B cell (primary cell): ENCODE results near the gene ALAD. TPM values are rescaled to one million over a fixed set of nuclear protein-coding genes. Genes with fewer than 3 reads are reported as not detected.

ENCODE experiments used
- ATAC-seq: fragments of 200-7000 bp; cut with Tn5 transposase; one replicate; pipeline ENCODE4 v1.10.0; 2021; ENCODE audit warnings: low read depth, mild to moderate bottlenecking, moderate number of reproducible peaks, moderate library complexity
- CTCF ChIA-PET: fragments of 350-600 bp; sonication (Branson Sonifier 250); formaldehyde crosslinking; loops from one replicate; lab custom pipeline; 2021; ENCODE audit warnings: antibody characterized with exemption, inconsistent platforms; lab: Charles Lee
- POLR2A ChIA-PET: fragments of 350-600 bp; sonication (Branson Sonifier 250); formaldehyde crosslinking; loops from one replicate; lab custom pipeline; 2021; ENCODE audit warnings: antibody characterized with exemption; lab: Charles Lee
- DNase-seq: peaks from one replicate; pipeline ENCODE4 v3.0.0; 2013
- H2AFZ ChIP-seq: 2 replicates; pipeline ENCODE4 v1.6.1; 2012; ENCODE audit warnings: mild to moderate bottlenecking, low read depth, low read length; ENCODE audit not compliant: insufficient read depth, poor library complexity, severe bottlenecking
- H3K27ac ChIP-seq, 2 donors: 1 replicate in 1 of 2; 2 replicates in 1 of 2; pipeline ENCODE4 v1.5.1; 2012 to 2013; ENCODE audit warnings: low read length in 2 of 2, mild to moderate bottlenecking in 2 of 2, moderate library complexity in 1 of 2
- H3K27me3 ChIP-seq, 4 experiments: fragments of 200-600 bp in 1 of 4; sonication (generic) in 1 of 4; replicated peaks in 1 of 4; 1 replicate in 2 of 4; 2 replicates in 2 of 4; pipeline versions ENCODE4 v1.6.1 to v1.7.0; 2013 to 2016; ENCODE audit warnings: low read length in 3 of 4, mild to moderate bottlenecking in 2 of 4, mixed read lengths in 1 of 4, moderate library complexity in 1 of 4; ENCODE audit not compliant: insufficient read depth in 4 of 4, control insufficient read depth in 3 of 4; ENCODE audit errors: control extremely low read depth in 1 of 4
- H3K36me3 ChIP-seq, 2 experiments: replicated peaks in 1 of 2; 1 replicate in 1 of 2; 2 replicates in 1 of 2; pipeline versions ENCODE4 v1.6.1 to v1.7.1; 2013; ENCODE audit warnings: low read length in 1 of 2; ENCODE audit not compliant: insufficient read depth in 2 of 2, control insufficient read depth in 1 of 2; ENCODE audit errors: control extremely low read depth in 1 of 2, extremely low read depth in 1 of 2
- H3K4me1 ChIP-seq, 2 donors: fragments of 200-600 bp in 1 of 2; sonication (generic) in 1 of 2; 1 replicate in 1 of 2; 2 replicates in 1 of 2; pipeline versions ENCODE4 v1.5.1 to v1.6.1; 2013 to 2017; ENCODE audit warnings: low read length in 2 of 2; ENCODE audit not compliant: control insufficient read depth in 2 of 2, insufficient read depth in 2 of 2
- H3K4me2 ChIP-seq: replicated peaks from 2 replicates; pipeline ENCODE3; 2012; ENCODE audit warnings: mild to moderate bottlenecking, low read depth, low read length; ENCODE audit not compliant: poor library complexity, severe bottlenecking
- H3K4me3 ChIP-seq, 5 experiments: fragments of 200-600 bp in 1 of 5; sonication (generic) in 1 of 5; 1 replicate in 3 of 5; 2 replicates in 2 of 5; pipeline versions ENCODE4 v1.5.1 to v1.7.0; 2011 to 2016; ENCODE audit warnings: low read length in 4 of 5, mild to moderate bottlenecking in 4 of 5, low read depth in 2 of 5, control low read depth in 1 of 5, moderate library complexity in 1 of 5; ENCODE audit not compliant: insufficient read depth in 1 of 5; ENCODE audit errors: control extremely low read depth in 1 of 5, extremely low read depth in 1 of 5
- H3K79me2 ChIP-seq: fragments of 200-600 bp; sonication (generic); one replicate; pipeline ENCODE4 v1.6.0; 2016; ENCODE audit warnings: low read length; ENCODE audit not compliant: control insufficient read depth, insufficient read depth
- H3K9ac ChIP-seq: fragments of 200-600 bp; sonication (generic); 2 replicates; pipeline ENCODE4 v1.6.1; 2017; ENCODE audit warnings: mild to moderate bottlenecking, low read length, moderate library complexity
- H3K9me3 ChIP-seq, 3 donors: one replicate each; pipeline versions ENCODE4 v1.6.1 to v1.7.1; 2013; ENCODE audit warnings: low read length in 2 of 3; ENCODE audit not compliant: control insufficient read depth in 2 of 3, insufficient read depth in 1 of 3; ENCODE audit errors: control extremely low read depth in 1 of 3
- H4K20me1 ChIP-seq: 2 replicates; pipeline ENCODE4 v1.6.0; 2012; ENCODE audit warnings: mild to moderate bottlenecking, low read length; ENCODE audit not compliant: insufficient read depth, control insufficient read depth, poor library complexity, severe bottlenecking
- H3K27ac Mint-ChIP-seq: one replicate; pipeline ENCODE4 v1.8.0; 2021; ENCODE audit warnings: mixed read lengths
- H3K27me3 Mint-ChIP-seq: one replicate; pipeline ENCODE4 v1.8.0; 2021; ENCODE audit warnings: mixed read lengths
- H3K4me1 Mint-ChIP-seq: one replicate; pipeline ENCODE4 v1.8.0; 2021; ENCODE audit warnings: mixed read lengths
- H3K4me3 Mint-ChIP-seq: one replicate; pipeline ENCODE4 v1.8.0; 2021; ENCODE audit warnings: mixed read lengths
- H3K9me3 Mint-ChIP-seq: one replicate; pipeline ENCODE4 v1.8.0; 2022; ENCODE audit warnings: mixed read lengths; ENCODE audit not compliant: insufficient read depth
- CTCF ChIP-seq: fragments of 200-600 bp; IDR thresholded peaks from one replicate; pipeline ENCODE4 v1.8.0; 2022; ENCODE audit warnings: antibody characterized with exemption, mild to moderate bottlenecking
- EZH2 ChIP-seq: IDR thresholded peaks from 2 replicates; pipeline ENCODE4 v1.6.1; 2012; ENCODE audit warnings: borderline replicate concordance, low read depth, mild to moderate bottlenecking, moderate library complexity, low read length; ENCODE audit not compliant: insufficient read depth, poor library complexity, severe bottlenecking
- WGBS: methylation state at CpG from one replicate; pipeline ENCODE4 v1.1.5; 2013; ENCODE audit warnings: missing lambda C conversion rate; ENCODE audit not compliant: insufficient coverage; 5-methylcytosine and 5-hydroxymethylcytosine counted together
- intact Hi-C: fragments of 100-400 bp; cut with micrococcal nuclease; formaldehyde crosslinking; loops from one replicate; pipeline ENCODE4 v1.10.0; 2022
- polyA plus RNA-seq: library from polyadenylated mRNA; depleted of rRNA; stranded (reverse); fragments of >200 nt; gene quantifications from 2 replicates; pipeline ENCODE4 v1.2.3, GENCODE V29; 2012
- total RNA-seq, 2 donors: library from RNA; stranded (reverse); fragments of 120-200 nt in 1 of 2; gene quantifications; 1 replicate in 1 of 2; 2 replicates in 1 of 2; pipeline versions ENCODE4 v1.2.3 to v1.2.4, GENCODE V29; 2013 to 2022

ALAD gene
- total and polyA plus RNA-seq, 2 donors (not counting 1 experiment from before 2014, with no cell fraction given): 22.0 to 39.8 TPM

- no peaks in the 10 kb centered on the region for H3K79me2 ChIP-seq
- H2AFZ ChIP-seq: no peak overlapping the region
- TF ChIP-seq EZH2 (no peak), CTCF (no peak)
- Mint-ChIP-seq H3K27ac (no peak overlapping the region), H3K27me3 (peaks cover 13% of the 10 kb centered on the region), H3K4me3 (no peak overlapping the region), H3K4me1 (peaks cover 16% of the 10 kb centered on the region), H3K9me3 (no peaks in the 10 kb centered on the region)
- POLR2A ChIA-PET: no interaction called here
- no peak overlapping the region for H3K9ac ChIP-seq
- no peak overlapping the region for H3K4me3 ChIP-seq
- no peaks in the 10 kb centered on the region for H4K20me1 ChIP-seq
- H3K4me2 ChIP-seq: no peak overlapping the region
- no peak for ATAC-seq
- no peaks in the 10 kb centered on the region for H3K36me3 ChIP-seq
- 92% methylated on average over 3 of the region's 4 CpGs for WGBS
- intact Hi-C loops: no loop called here
- CTCF ChIA-PET: no interaction called here
- no peaks in the 10 kb centered on the region for H3K9me3 ChIP-seq
- DNase-seq: no peak
- H3K27me3 ChIP-seq: peaks cover 0 to 13% (median 0%) of the 10 kb centered on the region in 4 experiments
- H3K27ac ChIP-seq: no peak overlapping the region
- peaks cover 12 to 15% of the 10 kb centered on the region in 2 donors for H3K4me1 ChIP-seq
These were observed 46.0 kb downstream of the ALAD start for GRCh38 chr9:113355040-113355596.

- Histone ChIP-seq H3K27ac (no peak overlapping the region), H3K4me3 (no peak overlapping the region), H3K79me2 (no peaks in the 10 kb centered on the region), H3K9ac (no peak overlapping the region), H3K4me2 (no peak overlapping the region), H3K4me1 (peaks cover 19 to 22% of the 10 kb centered on the region in 2 donors), H3K9me3 (no peaks in the 10 kb centered on the region), H4K20me1 (no peaks in the 10 kb centered on the region), H2AFZ (no peak overlapping the region), H3K27me3 (peaks cover 0 to 17% (median 1%) of the 10 kb centered on the region in 4 experiments), H3K36me3 (no peaks in the 10 kb centered on the region)
- Mint-ChIP-seq H3K27me3 (peaks cover 18% of the 10 kb centered on the region), H3K9me3 (no peaks in the 10 kb centered on the region), H3K4me3 (no peak overlapping the region), H3K4me1 (peaks cover 25% of the 10 kb centered on the region), H3K27ac (no peak overlapping the region)
- no CpG with 5 or more reads among the region's 1 CpG for WGBS
- CTCF ChIA-PET: no interaction called here
- POLR2A ChIA-PET: interaction anchor here (0.6 kb wide), 2 partner anchors 49 to 80 kb away, joined by 3 read pairs; no protein-coding TSS in a partner anchor
- no peak for ATAC-seq
- TF ChIP-seq CTCF: no peak
- TF ChIP-seq EZH2: no peak
- intact Hi-C loops: no loop called here
- DNase-seq: no peak
These were observed 48.7 kb downstream of the ALAD start for GRCh38 chr9:113352411-113352810.
